Stimulated activated CD4-positive, alpha-beta T cell treated with anti-CD3 and anti-CD28 coated beads, Interleukin-12 subunit alpha, Interleukin-12 subunit beta, amount 100 ng/mL, for 24 hours (primary cell): ENCODE data around the gene IL24.

Source experiments
- DNase-seq, 2 experiments: peaks; one replicate each; pipeline ENCODE4 v3.0.0-alpha.2; 2020; ENCODE audit warnings: low read depth in 2 of 2

The IL24 gene

GRCh38 chr1:206953126-206953525 lies 55.9 kb downstream of the IL24 start:
- DNase-seq, result no peak

- DNase-seq, result no peak
Observed at GRCh38 chr1:206953626-206954025, 56.4 kb downstream of the IL24 start.
